ENCODE measurements around the gene HES2. TPM values are rescaled to one million over a fixed set of nuclear protein-coding genes. Genes with fewer than 3 reads are reported as not detected.
"Not testable (repeated sequence)": the region's sequence is repeated elsewhere in the genome, so short reads cannot be mapped to it uniquely, and the experiment has no call there.

Gene HES2
- total and polyA plus RNA-seq, 2 experiments from 2014 or later = 0.27 to 1.2 TPM

DNA sequence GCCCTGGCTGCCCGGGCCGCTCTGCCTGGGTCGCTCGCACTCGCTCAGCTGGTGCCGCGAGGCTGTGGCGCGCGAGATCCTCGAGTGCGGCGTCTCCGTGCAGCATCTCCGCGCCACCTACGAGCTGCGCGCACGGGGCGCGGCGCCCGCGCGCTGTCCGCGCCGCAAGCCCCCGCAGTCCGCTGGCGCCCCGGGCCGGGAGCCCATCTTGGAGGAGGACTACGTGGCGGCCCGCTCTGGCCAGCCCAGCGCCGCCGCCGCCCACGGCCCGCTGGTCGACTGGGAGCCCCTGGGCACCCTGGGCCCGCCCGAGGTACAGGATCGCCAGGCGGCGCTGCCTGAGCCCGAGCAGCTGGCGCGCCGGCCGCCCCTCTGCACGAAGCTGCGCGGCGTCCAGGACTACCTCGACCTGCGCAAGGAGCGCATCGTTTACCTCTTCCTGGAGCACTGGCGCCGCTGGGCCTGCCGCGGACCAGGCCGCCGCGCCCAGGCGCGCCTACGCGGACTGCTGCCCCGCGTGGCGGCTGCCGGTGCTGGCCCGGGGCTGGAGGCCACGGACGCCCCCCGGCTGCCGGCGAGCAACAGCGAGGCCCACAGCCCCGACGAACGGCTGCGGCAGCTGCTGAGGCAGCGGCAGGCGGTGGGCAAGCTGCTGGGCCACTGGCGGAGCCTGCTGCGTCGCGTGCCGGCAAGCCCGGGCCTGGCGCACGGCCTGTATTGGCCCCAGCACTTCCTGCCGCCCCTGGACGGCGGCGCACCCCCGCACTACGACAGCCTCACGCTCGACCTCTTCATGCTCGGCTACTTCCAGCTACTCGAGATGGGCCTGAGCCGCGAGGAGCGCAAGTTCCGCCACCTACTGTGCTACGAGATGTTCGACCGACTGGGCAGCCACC lies 35.4 kb upstream of the HES2 start:
- Histone ChIP-seq H3K79me2 (no peaks in the 10 kb centered on the region), H3K9me3 (ENCODE audit: low read depth) (no peaks in the 10 kb centered on the region), H3K4me2 (no peak overlapping the region), H3K4me3 (no peak overlapping the region), H3K36me3 (replicated peaks; ENCODE audit: insufficient read depth, low read depth) (no peaks in the 10 kb centered on the region), H3K27me3 (no peaks in the 10 kb centered on the region), H3K27ac (no peak overlapping the region), H3K4me1 (ENCODE audit: insufficient read depth) (no peaks in the 10 kb centered on the region), H3K9me2 (replicated peaks; ENCODE audit: insufficient read depth) (no peaks in the 10 kb centered on the region), H2AFZ (no peak overlapping the region), H4K20me1 (ENCODE audit: insufficient read depth, poor library complexity, severe bottlenecking) (no peaks in the 10 kb centered on the region)
- no peak for DNase-seq (ENCODE audit: low spot score)
- 57% methylated on average over 94 of the region's 115 CpGs for WGBS (ENCODE audit: low lambda C conversion rate, missing lambda C conversion rate)
- TF ChIP-seq EZH2 (IDR thresholded peaks at IDR 0.05; ENCODE audit: borderline replicate concordance) (no peak), EZH2phosphoT487 (IDR thresholded peaks at IDR 0.05; ENCODE audit: low read depth, severe bottlenecking, unreplicated experiment) (no peak)
- TF ChIP-seq, protein P1, sequence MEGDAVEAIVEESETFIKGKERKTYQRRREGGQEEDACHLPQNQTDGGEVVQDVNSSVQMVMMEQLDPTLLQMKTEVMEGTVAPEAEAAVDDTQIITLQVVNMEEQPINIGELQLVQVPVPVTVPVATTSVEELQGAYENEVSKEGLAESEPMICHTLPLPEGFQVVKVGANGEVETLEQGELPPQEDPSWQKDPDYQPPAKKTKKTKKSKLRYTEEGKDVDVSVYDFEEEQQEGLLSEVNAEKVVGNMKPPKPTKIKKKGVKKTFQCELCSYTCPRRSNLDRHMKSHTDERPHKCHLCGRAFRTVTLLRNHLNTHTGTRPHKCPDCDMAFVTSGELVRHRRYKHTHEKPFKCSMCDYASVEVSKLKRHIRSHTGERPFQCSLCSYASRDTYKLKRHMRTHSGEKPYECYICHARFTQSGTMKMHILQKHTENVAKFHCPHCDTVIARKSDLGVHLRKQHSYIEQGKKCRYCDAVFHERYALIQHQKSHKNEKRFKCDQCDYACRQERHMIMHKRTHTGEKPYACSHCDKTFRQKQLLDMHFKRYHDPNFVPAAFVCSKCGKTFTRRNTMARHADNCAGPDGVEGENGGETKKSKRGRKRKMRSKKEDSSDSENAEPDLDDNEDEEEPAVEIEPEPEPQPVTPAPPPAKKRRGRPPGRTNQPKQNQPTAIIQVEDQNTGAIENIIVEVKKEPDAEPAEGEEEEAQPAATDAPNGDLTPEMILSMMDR (IDR thresholded peaks at IDR 0.05; ENCODE audit: poor library complexity) = no peak

DNA sequence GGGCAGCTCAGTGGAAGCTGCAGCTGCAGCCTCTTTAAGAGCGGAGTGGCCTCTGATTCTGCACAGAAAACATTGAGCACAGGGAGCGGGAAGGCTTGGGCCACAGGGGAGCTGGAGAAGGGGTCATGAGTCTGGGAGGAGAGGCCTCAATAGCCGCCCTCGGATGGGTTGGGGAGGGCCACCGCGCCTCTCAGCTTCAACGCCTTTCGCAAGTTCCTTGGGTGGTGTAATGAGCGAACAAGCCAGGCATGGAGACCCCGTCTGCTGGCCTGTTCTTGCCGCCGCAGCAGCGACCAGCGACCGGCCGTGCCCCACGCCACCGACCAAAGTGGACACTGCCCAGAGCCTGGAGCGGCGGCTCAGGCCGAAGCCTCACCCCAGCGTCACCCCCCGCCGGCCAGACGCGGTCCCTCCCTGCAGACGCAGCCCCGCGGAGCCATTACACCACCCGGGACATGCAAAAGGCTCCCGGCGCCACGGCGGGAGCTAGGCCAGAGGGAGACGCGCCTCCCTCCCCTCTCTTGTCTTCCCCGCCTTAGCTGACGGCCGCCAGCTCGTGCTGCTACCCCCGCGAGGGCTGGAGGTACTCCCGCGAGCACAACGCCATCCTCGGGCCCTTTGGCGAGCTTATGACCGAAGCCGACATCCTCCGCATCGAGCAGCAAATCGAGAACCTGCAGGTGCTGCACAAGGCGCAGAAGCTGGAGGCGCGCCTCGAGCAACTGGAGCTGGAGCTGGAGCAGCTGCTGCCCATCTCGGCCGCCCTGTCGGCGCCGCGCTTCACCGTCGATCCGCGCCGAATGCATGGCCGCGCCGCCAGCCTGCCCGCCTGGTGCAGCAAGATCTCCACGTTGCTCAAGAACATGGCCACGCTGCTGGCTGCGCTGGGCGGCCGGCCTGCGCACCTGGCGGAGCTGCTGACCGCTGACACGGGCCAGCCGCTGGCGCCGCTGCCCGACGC lies 34.5 kb upstream of the HES2 start:
- not testable (repeated sequence) for H3K36me3 ChIP-seq (replicated peaks; ENCODE audit: insufficient read depth, low read depth); H2AFZ ChIP-seq; H3K4me3 ChIP-seq; H3K79me2 ChIP-seq; H4K20me1 ChIP-seq (ENCODE audit: insufficient read depth, poor library complexity, severe bottlenecking); H3K9me3 ChIP-seq (ENCODE audit: low read depth); H3K4me2 ChIP-seq; H3K27me3 ChIP-seq; H3K9me2 ChIP-seq (replicated peaks; ENCODE audit: insufficient read depth); H3K4me1 ChIP-seq (ENCODE audit: insufficient read depth); H3K27ac ChIP-seq; DNase-seq (ENCODE audit: low spot score)
- TF ChIP-seq EZH2 (IDR thresholded peaks at IDR 0.05; ENCODE audit: borderline replicate concordance) = peak; percentile 5
- 71% methylated on average over 75 of the region's 85 CpGs for WGBS (ENCODE audit: low lambda C conversion rate, missing lambda C conversion rate)

DNA sequence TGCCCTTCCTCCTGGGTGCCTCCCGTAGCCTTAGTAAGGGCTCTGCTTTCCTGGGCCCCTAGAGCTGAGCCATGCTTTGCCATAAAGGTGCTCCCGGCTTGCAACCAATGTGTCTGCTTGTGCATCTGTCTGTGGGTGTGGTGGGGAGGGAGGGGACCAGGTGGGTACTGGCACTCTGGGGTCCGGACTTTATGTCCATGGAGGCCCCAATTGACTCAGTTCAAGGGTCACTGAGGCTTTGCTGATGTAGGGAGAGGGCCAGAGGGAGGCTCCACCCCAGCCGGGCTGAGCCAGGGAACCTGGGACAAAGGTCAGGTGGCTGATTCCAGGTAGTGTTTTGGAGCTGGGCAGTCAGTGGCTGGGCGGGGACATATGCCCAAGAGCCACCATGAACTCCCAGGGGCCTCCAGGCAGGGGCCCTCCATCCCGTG lies 31.2 kb upstream of the HES2 start:
- no peaks in the 10 kb centered on the region for H3K9me3 ChIP-seq (ENCODE audit: low read depth)
- peak overlapping the region; percentile 56 for H3K4me2 ChIP-seq
- H4K20me1 ChIP-seq (ENCODE audit: insufficient read depth, poor library complexity, severe bottlenecking) = no peaks in the 10 kb centered on the region
- H3K4me1 ChIP-seq (ENCODE audit: insufficient read depth) = peaks cover 19% of the 10 kb centered on the region
- H3K4me3 ChIP-seq = no peak overlapping the region
- H3K79me2 ChIP-seq = no peaks in the 10 kb centered on the region
- no peak overlapping the region for H2AFZ ChIP-seq
- TF ChIP-seq EZH2 (IDR thresholded peaks at IDR 0.05; ENCODE audit: borderline replicate concordance) = no peak
- no peak for TF ChIP-seq EZH2phosphoT487 (IDR thresholded peaks at IDR 0.05; ENCODE audit: low read depth, severe bottlenecking, unreplicated experiment)
- no peaks in the 10 kb centered on the region for H3K36me3 ChIP-seq (replicated peaks; ENCODE audit: insufficient read depth, low read depth)
- no peaks in the 10 kb centered on the region for H3K9me2 ChIP-seq (replicated peaks; ENCODE audit: insufficient read depth)
- peaks cover 20% of the 10 kb centered on the region for H3K27me3 ChIP-seq
- DNase-seq (ENCODE audit: low spot score) = peak; percentile 76
- peak overlapping the region; percentile 69 for H3K27ac ChIP-seq
- 48% methylated on average over 6 of the region's 6 CpGs for WGBS (ENCODE audit: low lambda C conversion rate, missing lambda C conversion rate)

DNA sequence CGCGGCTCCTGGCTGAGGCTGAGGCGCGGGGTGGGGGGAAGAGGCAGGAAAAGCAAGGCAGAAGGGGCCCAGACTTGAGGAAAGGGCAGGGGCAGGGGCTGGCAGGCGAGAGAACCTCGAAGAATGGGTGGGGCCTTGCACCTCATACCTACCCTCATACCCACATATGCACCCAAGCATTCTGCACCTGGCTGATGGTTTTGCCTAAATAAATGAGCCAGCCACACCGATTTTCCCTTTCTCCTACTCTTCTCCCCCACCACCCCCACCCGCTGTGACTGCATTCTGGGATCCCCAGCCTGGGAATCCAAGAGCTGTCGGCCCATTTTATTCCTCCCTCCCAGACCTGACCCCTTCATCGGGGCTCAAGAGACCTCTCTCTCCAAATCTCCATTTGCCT lies 30.8 kb upstream of the HES2 start:
- Histone ChIP-seq H3K4me1 (ENCODE audit: insufficient read depth) (peaks cover 19% of the 10 kb centered on the region), H3K27ac (peak overlapping the region; percentile 69), H3K4me2 (peak overlapping the region; percentile 56), H3K27me3 (peaks cover 20% of the 10 kb centered on the region)
- not testable (repeated sequence) for H3K4me3 ChIP-seq; H3K9me2 ChIP-seq (replicated peaks; ENCODE audit: insufficient read depth); H3K36me3 ChIP-seq (replicated peaks; ENCODE audit: insufficient read depth, low read depth); DNase-seq (ENCODE audit: low spot score); H3K79me2 ChIP-seq; H2AFZ ChIP-seq; H3K9me3 ChIP-seq (ENCODE audit: low read depth); H4K20me1 ChIP-seq (ENCODE audit: insufficient read depth, poor library complexity, severe bottlenecking)
- 70% methylated on average over 9 of the region's 10 CpGs for WGBS (ENCODE audit: low lambda C conversion rate, missing lambda C conversion rate)
